Measurements from ENCODE around the gene ATG9B. TPM values are rescaled to one million over a fixed set of nuclear protein-coding genes. Genes with fewer than 3 reads are reported as not detected.

The ATG9B gene
- polyA plus RNA-seq, 1 experiment = 0.15 TPM

DNA sequence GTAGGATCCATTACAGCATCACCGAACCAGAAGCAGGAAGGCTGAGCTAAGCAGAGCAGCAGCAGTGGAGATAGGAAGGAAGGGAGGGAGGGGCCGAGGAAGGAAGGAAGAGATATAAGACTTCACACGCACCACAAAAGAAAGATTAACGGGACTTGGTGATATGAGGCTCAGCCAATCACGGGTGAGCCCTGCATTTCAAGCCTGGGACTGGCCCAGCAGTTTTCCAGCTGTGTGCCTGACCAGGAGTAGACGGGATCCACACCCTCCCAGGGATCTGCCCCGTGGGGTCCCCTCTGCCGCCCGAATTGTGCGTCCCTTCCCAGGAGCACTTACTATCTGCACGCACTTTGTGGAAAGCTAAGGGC lies 16.2 kb downstream of the ATG9B start:
- H3K27me3 ChIP-seq (ENCODE audit: control insufficient read depth, insufficient read depth, low read length) = peaks cover 2% of the 10 kb centered on the region
- ChIA-PET CTCF (interaction anchor here (1.0 to 7.0 kb wide), 7 partner anchors 12 to 102 kb away, joined by 3 to 91 read pairs (median 7); partner anchors contain the start of gene ATG9B), POLR2A (no interaction called here)
- TF ChIP-seq, protein P1, sequence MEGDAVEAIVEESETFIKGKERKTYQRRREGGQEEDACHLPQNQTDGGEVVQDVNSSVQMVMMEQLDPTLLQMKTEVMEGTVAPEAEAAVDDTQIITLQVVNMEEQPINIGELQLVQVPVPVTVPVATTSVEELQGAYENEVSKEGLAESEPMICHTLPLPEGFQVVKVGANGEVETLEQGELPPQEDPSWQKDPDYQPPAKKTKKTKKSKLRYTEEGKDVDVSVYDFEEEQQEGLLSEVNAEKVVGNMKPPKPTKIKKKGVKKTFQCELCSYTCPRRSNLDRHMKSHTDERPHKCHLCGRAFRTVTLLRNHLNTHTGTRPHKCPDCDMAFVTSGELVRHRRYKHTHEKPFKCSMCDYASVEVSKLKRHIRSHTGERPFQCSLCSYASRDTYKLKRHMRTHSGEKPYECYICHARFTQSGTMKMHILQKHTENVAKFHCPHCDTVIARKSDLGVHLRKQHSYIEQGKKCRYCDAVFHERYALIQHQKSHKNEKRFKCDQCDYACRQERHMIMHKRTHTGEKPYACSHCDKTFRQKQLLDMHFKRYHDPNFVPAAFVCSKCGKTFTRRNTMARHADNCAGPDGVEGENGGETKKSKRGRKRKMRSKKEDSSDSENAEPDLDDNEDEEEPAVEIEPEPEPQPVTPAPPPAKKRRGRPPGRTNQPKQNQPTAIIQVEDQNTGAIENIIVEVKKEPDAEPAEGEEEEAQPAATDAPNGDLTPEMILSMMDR (IDR thresholded peaks at IDR 0.05; ENCODE audit: insufficient read depth, low read depth, low read length) = no peak
- no peaks in the 10 kb centered on the region for H3K36me3 ChIP-seq (ENCODE audit: control insufficient read depth, insufficient read depth, low read length)
- H3K4me3 ChIP-seq (ENCODE audit: low read depth, low read length) = no peak overlapping the region
- no peak for DNase-seq (ENCODE audit: low read depth)

DNA sequence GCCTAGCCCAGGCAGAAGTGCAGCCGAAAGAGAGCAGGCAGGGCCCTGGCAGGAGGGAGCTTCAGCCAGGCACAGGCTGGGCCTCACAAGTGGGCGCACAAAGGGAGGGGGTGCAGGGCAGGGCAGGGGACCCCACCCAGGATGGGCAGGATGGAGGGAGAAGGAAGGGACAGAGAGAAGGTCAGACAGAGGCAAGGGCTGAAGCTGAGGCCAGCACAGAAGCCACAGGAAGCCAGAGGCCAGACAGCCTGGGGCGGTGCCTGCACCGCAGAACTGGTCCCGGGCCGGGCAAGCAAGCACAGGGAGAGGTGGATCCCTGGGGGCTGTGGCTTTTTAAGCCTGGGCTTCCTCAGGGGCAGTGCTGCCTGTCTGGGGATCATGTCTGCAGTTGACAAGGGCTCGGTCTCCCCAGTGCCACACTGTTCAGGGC lies 16.8 kb downstream of the ATG9B start:
- DNase-seq (ENCODE audit: low read depth) = no peak
- ChIA-PET POLR2A (no interaction called here), CTCF (interaction anchor here (1.0 to 7.0 kb wide), 6 partner anchors 12 to 102 kb away, joined by 3 to 91 read pairs (median 7); no protein-coding TSS in a partner anchor)
- TF ChIP-seq, protein P1 (IDR thresholded peaks at IDR 0.05; ENCODE audit: insufficient read depth, low read depth, low read length) = no peak
- H3K4me3 ChIP-seq (ENCODE audit: low read depth, low read length) = no peak overlapping the region
- H3K36me3 ChIP-seq (ENCODE audit: control insufficient read depth, insufficient read depth, low read length) = no peaks in the 10 kb centered on the region
- H3K27me3 ChIP-seq (ENCODE audit: control insufficient read depth, insufficient read depth, low read length) = peaks cover 2% of the 10 kb centered on the region

GRCh38 chr7:151006590-151007300 lies 17.5 kb downstream of the ATG9B start:
- ChIA-PET POLR2A (no interaction called here), CTCF (interaction anchor here (1.4 to 7.0 kb wide), 4 partner anchors 12 to 21 kb away, joined by 4 to 58 read pairs (median 6); no protein-coding TSS in a partner anchor)
- Histone ChIP-seq H3K4me3 (ENCODE audit: low read depth, low read length) (no peak overlapping the region), H3K36me3 (ENCODE audit: control insufficient read depth, insufficient read depth, low read length) (no peaks in the 10 kb centered on the region), H3K27me3 (ENCODE audit: control insufficient read depth, insufficient read depth, low read length) (peaks cover 2% of the 10 kb centered on the region; the same call in 1 of the 2 replicates)
- TF ChIP-seq, protein P1 (IDR thresholded peaks at IDR 0.05; ENCODE audit: insufficient read depth, low read depth, low read length) = no peak
- no peak for DNase-seq (ENCODE audit: low read depth)

- TF ChIP-seq, protein P1 (IDR thresholded peaks at IDR 0.05; ENCODE audit: insufficient read depth, low read depth, low read length) = no peak
- ChIA-PET POLR2A (no interaction called here), CTCF (interaction anchor here (1.0 to 1.4 kb wide), 2 partner anchors 8 to 20 kb away, joined by 4 read pairs; no protein-coding TSS in a partner anchor)
- Histone ChIP-seq H3K27me3 (ENCODE audit: control insufficient read depth, insufficient read depth, low read length) (peaks cover 2% of the 10 kb centered on the region; the same call in 1 of the 2 replicates), H3K36me3 (ENCODE audit: control insufficient read depth, insufficient read depth, low read length) (no peaks in the 10 kb centered on the region), H3K4me3 (ENCODE audit: low read depth, low read length) (no peak overlapping the region)
- DNase-seq (ENCODE audit: low read depth) = no peak
These were observed 18.7 kb downstream of the ATG9B start for GRCh38 chr7:151005566-151005965.

GRCh38 chr7:151003572-151003971 lies 20.7 kb downstream of the ATG9B start:
- POLR2A ChIA-PET = no interaction called here
- CTCF ChIA-PET = interaction anchor here (1.6 kb wide), 1 partner anchor 18 kb away, joined by 4 read pairs; no protein-coding TSS in a partner anchor
- Histone ChIP-seq H3K27me3 (ENCODE audit: control insufficient read depth, insufficient read depth, low read length) (peaks cover 2% of the 10 kb centered on the region), H3K36me3 (ENCODE audit: control insufficient read depth, insufficient read depth, low read length) (no peaks in the 10 kb centered on the region), H3K4me3 (ENCODE audit: low read depth, low read length) (no peak overlapping the region)
- TF ChIP-seq, protein P1 (IDR thresholded peaks at IDR 0.05; ENCODE audit: insufficient read depth, low read depth, low read length) = no peak
- DNase-seq (ENCODE audit: low read depth) = no peak

Measured in BJ (cell line).